Bone marrow (tissue), 2 donors: ENCODE measurements around the gene SUSD1.
A peak's percentile ranks its signal among the peaks of the same experiment; 100 is the strongest.

Source experiments
- DNase-seq, 2 donors: peaks; one replicate each; lab custom pipeline; 2025; lab: John Stamatoyannopoulos, UW

SUSD1 gene

GRCh38 chr9:112064871-112065270 is 110.2 kb downstream of the SUSD1 start:
- DNase-seq = no peak

GRCh38 chr9:112063586-112063985 is 111.5 kb downstream of the SUSD1 start:
- DNase-seq = no peak

GRCh38 chr9:112063151-112063550 is 111.9 kb downstream of the SUSD1 start:
- DNase-seq = no peak

GRCh38 chr9:112061152-112061740 is 113.9 kb downstream of the SUSD1 start:
- DNase-seq = peak; percentile 24 to 96

GRCh38 chr9:112059966-112060320 is 115.2 kb downstream of the SUSD1 start:
- no peak for DNase-seq

GRCh38 chr9:112059145-112059965 is 115.7 kb downstream of the SUSD1 start:
- no peak for DNase-seq

- no peak for DNase-seq
Observed at GRCh38 chr9:112056996-112057395, 118.1 kb downstream of the SUSD1 start.

GRCh38 chr9:112054916-112055315 is 120.2 kb downstream of the SUSD1 start:
- no peak for DNase-seq

- DNase-seq = no peak
Observed at GRCh38 chr9:112051812-112052211, 123.3 kb downstream of the SUSD1 start.

GRCh38 chr9:112050544-112051475 is 124.3 kb downstream of the SUSD1 start:
- DNase-seq = no peak

GRCh38 chr9:112049811-112050516 is 125.1 kb downstream of the SUSD1 start:
- DNase-seq = no peak

- no peak for DNase-seq
Observed at GRCh38 chr9:112048924-112049691, 126.0 kb downstream of the SUSD1 start.

- no peak for DNase-seq
Observed at GRCh38 chr9:112047538-112048066, 127.5 kb downstream of the SUSD1 start.

GRCh38 chr9:112046181-112046580 is 128.9 kb downstream of the SUSD1 start:
- DNase-seq = no peak

- no peak for DNase-seq
Observed at GRCh38 chr9:112044881-112045280, 130.2 kb downstream of the SUSD1 start.

- no peak for DNase-seq
Observed at GRCh38 chr9:112044186-112044585, 130.9 kb downstream of the SUSD1 start.

GRCh38 chr9:112043423-112043822 is 131.7 kb downstream of the SUSD1 start:
- no peak for DNase-seq

GRCh38 chr9:112042769-112043168 is 132.3 kb downstream of the SUSD1 start:
- DNase-seq = no peak

- DNase-seq = no peak
Observed at GRCh38 chr9:112042244-112042638, 132.9 kb downstream of the SUSD1 start.

- no peak for DNase-seq
Observed at GRCh38 chr9:112041536-112042243, 133.4 kb downstream of the SUSD1 start.
